ENCODE results near the gene SLC38A9. TPM values are rescaled to one million over a fixed set of nuclear protein-coding genes. Genes with fewer than 3 reads are reported as not detected.
A peak's percentile ranks its signal among the peaks of the same experiment; 100 is the strongest.

The SLC38A9 gene
- total and polyA plus RNA-seq, 2 of the 8 experiments (the other 6 are each of a cell fraction or from before 2014, with no cell fraction given) = 29.2 to 43.7 TPM

DNA sequence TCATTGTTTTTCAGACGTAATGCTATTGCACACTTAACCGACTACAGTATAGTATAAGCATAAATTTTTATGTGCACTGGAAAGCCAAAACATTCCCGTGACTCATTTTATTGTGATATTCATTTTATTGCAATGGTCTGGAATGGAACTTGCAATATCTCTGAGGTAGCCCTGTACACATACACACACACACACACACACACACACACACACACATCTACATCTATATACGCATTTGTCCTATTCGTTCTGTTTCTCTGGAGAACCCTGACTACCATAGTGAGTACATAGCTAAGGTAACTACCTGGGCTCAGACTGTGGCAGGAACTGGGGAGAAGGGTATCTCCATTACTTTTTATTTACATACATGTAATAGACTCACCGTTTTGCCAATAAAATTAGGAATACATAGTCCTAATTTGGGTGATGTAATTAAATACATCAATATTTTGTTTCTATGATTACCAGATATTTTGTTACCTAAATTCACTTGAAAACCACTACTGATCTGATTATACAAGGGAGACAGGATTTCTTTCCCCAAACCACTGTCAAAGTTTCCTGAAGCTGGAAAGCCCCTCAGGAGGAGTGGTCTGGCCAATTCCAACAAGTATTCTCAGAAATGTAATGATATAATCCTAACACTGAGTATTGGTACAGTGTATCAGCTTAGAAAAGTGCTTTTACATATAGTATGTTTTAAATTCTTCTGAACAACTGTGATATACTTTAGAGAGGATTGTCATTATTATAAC, 103.4 kb downstream of the SLC38A9 start:
- Histone ChIP-seq H3K56ac (replicated peaks; ENCODE audit: insufficient read length, low read depth, low read length) (peak overlapping the region; percentile 82), H2BK5ac (ENCODE audit: low read depth, low read length) (no peak overlapping the region), H3K79me1 (ENCODE audit: low read depth, low read length) (no peaks in the 10 kb centered on the region), H3K18ac (ENCODE audit: extremely low read depth, low read length) (no peak overlapping the region), H3K36me3 (ENCODE audit: control insufficient read depth in 2 of 4, insufficient read depth in 4 of 4, low read length in 3 of 4) (peaks cover 0 to 6% (median 0%) of the 10 kb centered on the region in 4 experiments; a peak in 1 of 8 replicates), H2BK12ac (ENCODE audit: low read depth, low read length) (no peak overlapping the region), H4K8ac (ENCODE audit: extremely low read depth, insufficient read depth, low read length) (no peak overlapping the region), H4K91ac (replicated peaks; ENCODE audit: insufficient read length, low read length) (no peak overlapping the region), H3K14ac (ENCODE audit: insufficient read length) (no peak overlapping the region), H3K4me1 (replicated peaks in 1 of 4; ENCODE audit: control insufficient read depth in 3 of 4, insufficient read depth in 4 of 4, low read length in 3 of 4) (peaks cover 0 to 3% (median 1%) of the 10 kb centered on the region in 4 experiments; a peak in 2 of 7 replicates), H3K4ac (replicated peaks; ENCODE audit: insufficient read length, low read depth, low read length) (no peak overlapping the region), H2AK5ac (ENCODE audit: low read depth, low read length) (no peak overlapping the region), H3K4me2 (ENCODE audit: insufficient read depth in 1 of 2, low read depth in 2 of 2, low read length in 2 of 2) (no peak overlapping the region), H4K20me1 (replicated peaks in 1 of 2; ENCODE audit: control insufficient read depth in 1 of 2, insufficient read depth in 2 of 2, low read length in 2 of 2) (no peaks in the 10 kb centered on the region), H4K5ac (ENCODE audit: insufficient read length, low read depth, low read length) (no peak overlapping the region), H2AFZ (ENCODE audit: low read length) (no peak overlapping the region), H3K23ac (ENCODE audit: insufficient read length) (no peak overlapping the region), H2BK120ac (replicated peaks; ENCODE audit: low read depth, low read length) (no peak overlapping the region), H3K9me3 (ENCODE audit: insufficient read depth in 2 of 2, low read depth in 1 of 2, low read length in 1 of 2) (peaks cover 0 to 9% of the 10 kb centered on the region in 2 experiments; a peak in 2 of 4 replicates), H3K27me3 (replicated peaks in 1 of 4; ENCODE audit: control insufficient read depth in 3 of 4, extremely low read depth in 1 of 4, insufficient read depth in 3 of 4, low read length in 3 of 4) (no peaks in the 10 kb centered on the region), H2BK20ac (ENCODE audit: low read length) (no peak overlapping the region), H3K27ac (ENCODE audit: low read depth, low read length) (no peak overlapping the region), H3K79me2 (ENCODE audit: control insufficient read depth in 1 of 2, insufficient read depth in 2 of 2, low read length in 2 of 2) (no peaks in the 10 kb centered on the region), H3K9ac (replicated peaks in 1 of 4; ENCODE audit: extremely low read depth in 1 of 4, low read depth in 3 of 4, low read length in 3 of 4) (no peak overlapping the region), H3K23me2 (ENCODE audit: low read depth, low read length) (peaks cover 2% of the 10 kb centered on the region; the same call in 1 of the 2 replicates), H3K4me3 (ENCODE audit: extremely low read depth in 1 of 4, insufficient read depth in 2 of 4, low read depth in 3 of 4, low read length in 4 of 4) (no peak overlapping the region), H2BK15ac (ENCODE audit: low read length) (no peak overlapping the region)
- FAIRE-seq (no peak), DNase-seq (ENCODE audit: low read depth in 1 of 2, low spot score in 2 of 2) (no peak)
- ChIA-PET POLR2A (ENCODE audit: partially characterized antibody) (no interaction called here), CTCF (ENCODE audit: partially characterized antibody) (interaction anchor here (0.6 to 1.3 kb wide), 4 partner anchors 33 to 83 kb away, joined by 3 to 4 read pairs (median 4); no protein-coding TSS in a partner anchor)
- TF ChIP-seq KDM4A (IDR thresholded peaks at IDR 0.05; ENCODE audit: low read depth, low read length, severe bottlenecking) (no peak), CBX8 (IDR thresholded peaks at IDR 0.05; ENCODE audit: borderline replicate concordance, low read depth, low read length) (no peak), HDAC6 (IDR thresholded peaks at IDR 0.05; ENCODE audit: low read depth, low read length) (no peak), SP2 (IDR thresholded peaks at IDR 0.05; ENCODE audit: low read length) (no peak), TAF1 (IDR thresholded peaks at IDR 0.05; ENCODE audit: low read depth, low read length) (no peak), SIN3A (conservative IDR thresholded peaks at IDR 0.05 in 1 of 2, IDR thresholded peaks at IDR 0.05 in 1 of 2; ENCODE audit: low read depth in 1 of 2, low read length in 2 of 2) (no peak), CHD1 (IDR thresholded peaks at IDR 0.05; ENCODE audit: low read depth, low read length) (no peak), BCL11A (IDR thresholded peaks at IDR 0.05; ENCODE audit: low read depth in 2 of 2, low read length in 2 of 2) (no peak), GTF2F1 (IDR thresholded peaks at IDR 0.05; ENCODE audit: borderline replicate concordance, low read depth, low read length) (no peak), CBX5 (IDR thresholded peaks at IDR 0.05; ENCODE audit: low read depth, low read length) (no peak)
- WGBS, 2 experiments (ENCODE audit: extremely low coverage in 1 of 2, insufficient coverage in 1 of 2, insufficient read length in 1 of 2, insufficient replicate concordance in 2 of 2, low coverage in 1 of 2, low lambda C conversion rate in 2 of 2, missing lambda C conversion rate in 1 of 2) = 64% methylated on average over 6 of the region's 6 CpGs; no CpG with 5 or more reads in 1 of the 2 experiments

All from H1 (cell line).